HG03432 (cell line): ENCODE data around the gene CXorf58.
A peak's percentile ranks its signal among the peaks of the same experiment; 100 is the strongest.

Source experiments
- ATAC-seq: cut with Tn5 transposase; IDR thresholded peaks from one replicate; pipeline ENCODE4 v1.9.1; 2021; ENCODE audit warnings: mild to moderate bottlenecking, moderate library complexity; ENCODE audit not compliant: unreplicated experiment

Gene CXorf58

DNA sequence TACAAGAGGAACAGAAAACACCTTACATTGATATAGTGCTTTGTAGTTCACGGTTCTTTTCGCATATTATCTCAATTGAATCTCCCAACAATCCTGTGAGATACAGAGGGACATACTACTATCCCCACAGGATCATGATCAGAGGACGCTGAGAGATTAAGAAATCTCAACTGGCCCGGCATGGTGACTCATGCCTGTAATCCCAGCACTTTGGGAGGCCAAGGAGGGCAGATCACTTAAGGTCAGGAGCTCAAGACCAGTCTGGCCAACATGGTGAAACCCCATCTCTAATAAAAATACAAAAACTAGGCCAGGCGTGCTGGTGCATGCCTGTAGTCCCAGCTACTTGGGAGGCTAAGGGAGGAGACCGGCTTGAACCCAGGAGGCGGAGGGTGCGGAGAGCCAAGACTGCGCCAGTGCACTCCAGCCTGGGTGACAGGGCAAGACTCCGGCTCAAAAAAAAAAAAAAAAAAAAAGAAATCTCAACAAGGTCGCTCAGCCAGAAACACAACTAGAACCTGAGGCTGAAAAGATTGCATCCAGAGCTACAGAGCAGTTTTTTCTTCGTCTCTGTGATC lies 7.5 kb upstream of the CXorf58 start:
- no peak for ATAC-seq

DNA sequence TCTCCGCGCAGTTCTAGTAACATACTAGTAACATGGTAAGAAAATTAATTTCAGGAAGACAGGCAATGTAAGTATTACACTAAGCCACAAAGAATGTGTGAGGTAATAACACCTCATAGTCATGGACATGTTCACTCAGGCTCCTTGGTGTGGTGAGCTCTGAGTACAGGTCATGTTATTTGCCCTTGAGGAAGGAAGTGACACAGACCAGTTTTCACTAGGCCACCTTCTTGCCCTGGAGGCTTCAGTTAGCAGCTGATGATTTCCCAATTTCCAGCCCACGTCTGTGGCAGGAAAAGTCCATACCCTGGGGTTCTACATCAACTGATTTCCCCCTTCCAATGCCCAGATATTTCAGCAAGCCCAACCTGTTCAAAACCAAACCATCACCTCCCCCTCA lies 6.7 kb upstream of the CXorf58 start:
- ATAC-seq, result peak; percentile 43

DNA sequence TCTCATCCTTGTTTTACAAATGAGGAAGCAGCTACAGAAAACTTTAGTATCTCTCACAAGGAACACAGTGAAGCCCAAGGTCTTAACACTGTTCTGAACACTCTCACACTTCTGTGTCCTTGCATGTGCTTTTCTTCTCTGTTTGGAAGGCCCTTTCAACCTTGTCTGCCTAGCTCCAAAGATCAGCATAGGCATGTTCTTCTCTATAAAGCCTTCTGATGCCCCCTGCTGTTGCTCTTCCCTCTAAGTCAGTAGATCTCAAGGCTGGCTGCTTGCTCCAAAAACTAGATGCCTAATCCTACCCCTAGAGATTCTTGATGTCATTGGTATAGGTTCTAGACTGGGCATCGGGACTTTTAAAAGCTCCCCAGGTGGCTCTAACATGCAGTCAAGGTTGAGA lies 6.0 kb upstream of the CXorf58 start:
- ATAC-seq, result peak; percentile 77

DNA sequence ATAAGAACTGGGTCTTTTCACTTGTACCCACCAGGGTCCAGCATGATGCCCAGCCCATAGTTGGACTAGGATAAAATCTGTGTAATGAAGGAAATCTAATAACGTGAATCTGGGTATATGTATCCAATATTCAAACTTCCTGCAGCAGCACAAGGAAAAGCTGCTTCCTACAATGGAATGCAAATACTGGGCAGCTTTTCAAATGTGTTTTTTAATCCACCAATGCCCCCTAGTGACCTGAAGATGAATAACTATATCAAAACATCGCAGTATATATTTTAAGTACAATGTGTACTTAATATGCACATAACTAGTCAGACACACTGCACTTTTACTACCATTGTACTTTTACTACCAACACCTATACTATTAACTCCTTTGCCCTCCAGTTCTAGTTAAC lies 5.4 kb upstream of the CXorf58 start:
- ATAC-seq, result no peak

DNA sequence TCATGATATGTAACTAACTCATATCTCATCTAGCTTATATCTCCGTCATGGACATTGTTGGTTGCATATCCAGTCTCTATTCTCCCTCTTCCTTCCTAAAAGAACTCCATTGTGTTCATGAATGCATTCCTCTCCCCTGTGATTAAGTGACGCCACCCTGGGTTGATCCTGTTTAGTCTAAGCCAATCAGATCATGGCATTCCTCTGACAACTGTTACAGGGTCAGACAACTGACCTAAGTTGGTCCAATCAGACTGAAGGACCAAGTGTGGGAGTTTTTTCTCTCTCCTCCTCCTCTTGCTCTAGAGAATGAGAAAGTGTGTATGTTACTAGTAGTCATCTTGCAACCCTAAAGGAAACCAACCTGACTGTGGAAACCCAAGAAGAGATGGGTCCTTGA lies 3.7 kb upstream of the CXorf58 start:
- ATAC-seq, result no peak

DNA sequence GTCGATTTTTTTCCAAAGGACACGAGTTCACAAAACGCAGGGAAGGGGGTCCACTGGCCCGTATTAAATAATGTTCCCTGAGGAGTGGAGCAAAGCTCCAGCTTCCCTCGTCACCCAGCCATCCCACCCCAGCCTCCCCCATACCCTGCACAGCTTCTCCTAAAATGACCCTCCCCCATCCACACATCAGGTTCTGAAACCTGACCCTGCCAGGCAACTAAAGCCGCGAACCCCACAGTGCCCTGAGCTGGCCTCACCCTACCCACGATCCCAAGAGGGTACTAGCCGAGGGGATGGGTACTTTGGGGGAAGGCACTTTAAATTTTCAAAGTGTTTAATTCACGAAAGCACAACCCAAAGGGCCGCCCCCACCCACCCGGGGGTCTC lies 702 bp upstream of the CXorf58 start:
- ATAC-seq, result peak; percentile 15

DNA sequence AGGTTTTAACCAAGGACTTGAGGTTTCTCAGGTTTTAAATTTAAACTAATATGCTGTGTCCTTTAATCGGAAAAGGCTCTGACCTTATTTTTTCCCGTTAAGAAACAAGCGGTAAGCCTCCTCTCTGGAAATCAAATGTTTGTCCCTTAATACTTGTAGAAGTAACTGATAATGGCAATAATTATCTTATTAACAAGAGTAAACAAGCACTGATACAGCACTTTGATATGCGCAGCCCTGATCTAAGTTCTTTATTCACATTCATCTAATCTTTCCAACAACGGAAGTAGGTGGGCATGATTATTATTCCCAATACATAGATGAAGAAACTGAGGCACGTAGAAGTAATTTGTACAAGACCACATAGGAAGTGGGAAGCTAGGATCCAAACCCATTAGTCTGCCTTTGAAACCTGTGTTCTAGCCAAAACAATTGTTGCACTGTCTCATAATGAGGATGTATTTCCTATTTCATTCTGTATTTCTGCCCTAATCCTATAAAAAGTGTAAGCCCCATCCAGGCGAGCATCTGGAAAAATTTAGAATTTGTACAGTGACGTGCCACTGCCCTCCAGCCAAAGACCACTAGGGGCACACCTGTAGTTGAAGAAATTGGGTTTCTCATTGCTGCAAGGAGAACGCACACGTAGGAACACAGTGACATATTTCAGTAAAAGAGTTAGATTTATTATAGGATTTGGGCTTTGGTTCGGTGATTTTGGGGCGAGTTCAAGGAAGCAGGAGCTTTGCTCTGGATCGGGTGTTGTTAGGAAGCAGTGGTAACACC lies 606 bp downstream of the CXorf58 start:
- no peak for ATAC-seq

DNA sequence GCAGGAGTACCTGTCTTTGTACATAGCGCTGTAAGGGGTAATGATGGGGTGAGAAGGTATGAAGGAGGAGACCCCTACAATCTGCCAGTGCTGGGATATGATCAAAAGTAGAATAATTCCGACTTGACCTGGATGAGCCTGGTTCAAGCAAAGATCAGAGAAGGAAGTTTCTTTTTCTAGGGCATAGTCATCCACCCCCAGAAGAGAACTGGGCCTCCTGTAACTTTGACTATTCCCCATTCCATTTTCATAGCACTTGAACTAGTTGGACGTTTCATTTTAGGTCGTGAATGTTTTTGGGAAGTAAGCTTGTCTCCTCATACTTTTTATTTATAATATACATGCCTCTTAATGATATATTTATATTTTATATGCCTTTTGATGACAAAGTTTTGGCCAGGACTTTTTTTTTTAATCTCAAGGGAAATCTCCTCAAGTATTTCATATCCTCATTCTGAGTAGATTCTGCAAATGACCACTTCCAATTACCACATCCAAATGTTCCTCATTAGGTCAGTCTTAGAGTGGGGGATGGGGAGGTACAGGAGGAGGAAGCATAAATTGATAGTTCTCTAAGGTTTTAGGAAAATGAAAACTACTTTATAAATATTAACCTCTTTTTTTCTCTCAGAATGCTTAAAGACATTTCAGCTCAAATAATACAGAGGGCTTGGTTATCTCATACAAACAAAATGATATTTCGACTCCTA lies 3.5 kb downstream of the CXorf58 start:
- no peak for ATAC-seq

DNA sequence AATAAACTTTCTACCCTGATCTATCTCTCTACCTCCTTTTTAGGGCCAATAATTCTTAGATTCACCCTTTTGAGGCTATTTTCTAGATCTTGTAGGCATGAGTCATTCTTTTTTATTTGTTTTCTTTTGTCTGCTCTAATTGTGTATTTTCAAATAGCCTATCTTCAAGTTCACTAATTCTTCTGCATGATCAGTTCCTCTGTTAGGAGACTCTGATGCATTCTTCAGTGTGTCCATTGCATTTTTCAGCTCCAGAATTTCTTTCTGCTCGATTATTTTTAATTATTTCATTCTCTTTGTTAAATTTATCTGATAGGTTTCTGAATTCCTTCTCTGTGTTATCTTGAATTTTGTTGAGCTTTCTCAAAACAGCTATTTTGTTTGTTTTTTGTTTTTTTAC lies 11.3 kb downstream of the CXorf58 start:
- no peak for ATAC-seq

DNA sequence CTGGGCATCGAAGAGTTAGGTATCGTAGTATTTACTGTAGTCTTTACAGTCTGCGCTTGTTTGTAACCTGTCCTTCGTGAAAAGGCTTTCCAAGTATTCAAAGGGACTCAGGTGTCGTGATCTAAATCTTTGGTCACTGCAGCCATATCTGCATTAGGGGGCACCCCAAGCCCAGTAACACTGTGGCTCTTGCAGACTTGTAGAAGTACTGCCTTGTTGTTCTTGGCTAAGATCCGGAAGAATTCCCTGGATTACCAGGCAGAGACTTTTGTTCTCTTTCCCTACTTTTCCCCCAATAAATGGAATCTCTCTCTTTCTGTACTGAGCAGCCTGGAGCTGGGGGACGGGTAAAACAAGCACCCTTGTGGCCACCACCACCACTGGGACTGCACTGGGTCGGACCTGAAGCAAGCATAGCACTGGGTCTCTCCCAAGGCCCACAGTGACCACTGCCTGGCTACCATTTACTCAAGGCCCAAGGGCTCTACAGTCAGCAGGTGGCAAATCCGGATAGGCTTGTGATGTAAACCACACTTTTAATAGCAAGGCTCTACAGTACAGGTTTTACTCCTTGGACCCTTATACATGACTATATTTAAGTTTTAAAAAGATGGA lies 12.0 kb downstream of the CXorf58 start:
- ATAC-seq, result no peak

DNA sequence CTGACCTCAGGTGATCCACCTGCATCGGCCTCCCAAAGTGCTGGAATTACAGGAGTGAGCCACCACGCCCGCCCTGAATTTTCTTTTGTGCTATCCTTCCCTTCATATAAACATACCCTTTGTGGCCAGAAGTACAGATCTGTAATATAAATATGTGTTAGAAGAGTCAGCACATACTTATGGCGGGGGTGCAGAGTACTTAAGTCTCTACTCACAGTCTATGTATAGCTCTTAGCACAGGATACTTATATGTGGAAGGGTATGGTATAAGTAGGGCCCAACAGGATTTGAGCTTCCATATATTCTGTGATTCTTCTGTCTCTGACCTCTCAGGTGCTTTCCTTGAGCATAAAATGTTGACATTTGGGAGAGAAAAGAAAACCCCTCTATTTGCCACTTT lies 18.2 kb downstream of the CXorf58 start:
- no peak for ATAC-seq

DNA sequence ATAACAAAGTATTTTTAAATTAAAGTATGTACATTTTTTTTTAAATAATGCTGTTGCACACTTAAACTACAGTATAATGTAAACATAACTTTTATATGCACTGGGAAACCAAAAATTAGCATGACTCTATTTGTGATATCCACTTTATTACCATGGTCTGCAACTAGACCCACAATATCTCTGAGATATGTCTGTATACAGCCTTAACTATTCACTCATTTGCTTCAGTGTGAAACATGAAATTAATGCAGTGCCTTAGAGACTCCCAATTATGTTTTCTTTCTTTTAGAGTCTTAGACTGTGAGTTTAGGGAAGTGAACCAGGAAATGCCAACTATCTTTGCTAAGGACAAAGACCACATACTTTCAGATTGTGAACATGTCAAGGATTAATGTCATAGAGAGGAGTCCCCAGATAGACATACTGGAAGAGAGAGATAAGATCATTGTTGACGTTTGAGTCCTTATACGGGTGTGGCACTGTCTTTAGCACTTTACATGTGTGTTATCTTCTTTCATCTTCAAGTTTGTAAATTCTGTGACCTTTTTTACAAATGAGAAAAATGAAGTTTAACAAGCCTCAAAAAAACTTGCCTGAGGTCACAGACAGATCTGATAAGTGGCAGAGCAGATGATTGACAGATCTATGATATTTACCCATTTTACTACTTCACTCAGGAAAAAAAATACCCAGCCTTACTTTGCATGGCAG lies 23.2 kb downstream of the CXorf58 start:
- no peak for ATAC-seq

DNA sequence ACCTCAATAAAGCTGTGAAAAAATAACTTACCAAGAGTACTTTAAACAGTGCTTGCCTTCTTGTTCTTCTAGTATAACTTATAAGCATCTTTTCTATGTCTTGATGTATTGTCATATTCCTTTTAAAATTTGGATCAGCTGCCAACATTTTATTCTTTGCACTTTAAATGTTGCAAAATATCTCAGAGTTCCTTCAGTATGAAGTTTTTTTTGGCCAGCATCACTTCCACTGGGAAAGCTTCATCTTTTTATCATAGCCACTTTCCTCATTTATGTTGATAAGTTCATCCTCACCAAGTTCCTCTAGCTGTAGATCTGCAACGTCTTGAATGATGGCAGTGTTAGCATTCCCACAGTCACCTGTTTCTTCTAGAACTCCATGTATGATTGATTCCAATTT lies 24.2 kb downstream of the CXorf58 start:
- ATAC-seq, result no peak

DNA sequence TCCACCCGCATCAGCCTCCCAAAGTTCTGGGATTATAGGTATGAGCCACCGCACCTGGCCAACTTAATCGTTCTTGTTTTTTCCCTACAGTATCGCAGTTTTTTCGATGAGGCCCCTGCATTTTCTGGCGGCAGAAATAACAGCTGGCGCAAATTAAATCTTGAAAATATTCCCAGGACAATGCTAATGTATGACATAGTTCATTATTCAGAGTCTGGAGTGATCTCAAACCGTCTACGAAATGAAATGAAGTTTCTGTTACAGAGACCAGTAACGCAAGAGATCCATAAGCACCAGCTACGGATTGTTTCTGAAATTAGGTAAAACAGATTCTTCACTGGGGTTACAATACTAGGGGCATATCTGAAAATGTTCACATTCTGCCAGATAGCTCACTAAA lies 27.3 kb downstream of the CXorf58 start:
- ATAC-seq, result no peak

DNA sequence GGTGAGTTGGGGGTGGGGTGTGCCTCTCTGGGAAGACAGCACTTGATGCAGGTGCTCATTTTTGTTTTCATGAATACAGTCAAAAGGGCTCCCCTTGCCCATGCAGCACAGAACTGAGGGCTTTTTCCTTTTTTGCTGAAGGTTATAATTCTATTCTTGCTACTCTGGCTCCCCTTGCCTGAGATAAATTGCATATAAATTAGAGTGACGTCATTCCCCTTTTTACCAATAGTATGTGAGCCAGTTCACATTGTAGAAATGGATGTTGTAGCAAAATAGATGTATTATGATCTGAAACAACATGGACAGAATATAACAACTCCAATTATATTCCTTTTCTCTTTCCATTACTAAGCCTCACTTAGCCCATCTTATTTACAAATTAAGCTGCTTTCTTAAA lies 28.4 kb downstream of the CXorf58 start:
- ATAC-seq, result no peak

DNA sequence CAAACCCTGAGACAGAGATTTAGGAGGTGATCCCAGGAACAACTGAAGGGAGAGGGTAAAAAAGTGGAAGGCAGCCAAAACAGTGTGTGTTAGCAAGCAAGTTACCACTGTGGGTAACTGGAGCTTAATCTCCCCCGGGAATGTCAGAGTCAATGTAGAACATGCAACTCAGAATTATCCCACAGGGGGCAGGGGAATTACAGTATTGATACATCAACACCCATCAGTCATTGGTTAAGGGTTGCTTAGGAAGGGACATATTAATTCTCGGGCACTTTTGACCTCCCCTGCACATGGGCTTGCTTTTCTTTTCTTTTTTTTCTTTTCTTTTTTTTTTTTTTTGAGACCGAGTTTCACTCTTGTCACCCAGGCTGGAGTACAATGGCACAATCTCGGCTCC lies 29.3 kb downstream of the CXorf58 start:
- ATAC-seq, result no peak

DNA sequence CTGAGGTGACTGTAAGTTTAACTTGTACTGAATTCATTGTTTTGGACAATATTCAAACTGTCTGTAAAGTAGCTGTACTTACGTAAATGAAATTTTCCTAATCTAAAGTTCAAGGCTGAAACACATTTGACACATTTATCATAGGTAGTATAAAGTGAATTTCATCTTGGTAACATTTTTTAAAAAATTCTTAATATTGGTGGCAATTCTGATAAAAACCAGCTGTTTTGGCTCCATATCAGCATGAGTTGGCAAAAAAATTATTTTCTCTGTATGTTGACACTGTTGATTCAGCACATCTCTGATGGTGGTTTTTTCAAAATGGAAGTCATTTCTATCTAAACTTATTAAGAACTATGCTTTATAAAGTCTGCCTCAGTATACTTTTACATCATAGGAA lies 30.9 kb downstream of the CXorf58 start:
- no peak for ATAC-seq

DNA sequence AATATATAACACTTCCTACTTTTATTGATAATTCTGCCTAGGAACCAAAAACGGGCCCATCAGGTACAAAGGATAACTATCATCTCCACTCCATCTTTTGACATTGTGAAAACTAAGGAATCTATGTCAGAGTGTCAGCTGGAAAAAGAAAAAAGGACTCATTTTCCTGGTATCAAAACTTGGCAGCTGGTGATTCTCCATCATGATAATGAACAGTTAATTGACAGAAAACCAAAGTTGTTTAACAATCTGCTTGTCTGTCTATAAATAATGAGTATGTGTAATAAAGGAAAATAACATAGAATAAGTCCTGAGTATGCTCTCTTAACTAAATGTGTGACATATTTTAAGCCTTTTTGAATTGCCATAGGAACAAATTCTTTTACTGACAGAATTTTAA lies 31.4 kb downstream of the CXorf58 start:
- ATAC-seq, result no peak

DNA sequence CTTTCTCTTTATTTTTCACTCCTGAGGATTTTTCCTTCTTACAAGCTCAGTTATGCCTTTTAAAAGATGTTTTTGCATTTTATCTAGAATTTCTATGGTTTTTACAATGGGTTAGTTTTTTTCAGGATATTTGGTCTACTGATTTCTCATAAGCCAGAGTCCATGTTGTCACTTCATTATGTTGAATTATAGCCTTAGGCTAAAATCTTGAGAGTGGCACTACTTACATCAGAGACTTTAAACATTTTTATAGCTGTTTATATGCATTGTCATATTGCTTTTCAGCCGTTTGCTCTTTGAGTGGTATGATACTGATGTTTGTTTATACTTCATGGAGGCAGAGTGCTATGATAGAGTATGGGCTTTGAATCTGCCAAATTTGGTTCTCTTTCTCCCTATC lies 36.4 kb downstream of the CXorf58 start:
- ATAC-seq, result no peak

DNA sequence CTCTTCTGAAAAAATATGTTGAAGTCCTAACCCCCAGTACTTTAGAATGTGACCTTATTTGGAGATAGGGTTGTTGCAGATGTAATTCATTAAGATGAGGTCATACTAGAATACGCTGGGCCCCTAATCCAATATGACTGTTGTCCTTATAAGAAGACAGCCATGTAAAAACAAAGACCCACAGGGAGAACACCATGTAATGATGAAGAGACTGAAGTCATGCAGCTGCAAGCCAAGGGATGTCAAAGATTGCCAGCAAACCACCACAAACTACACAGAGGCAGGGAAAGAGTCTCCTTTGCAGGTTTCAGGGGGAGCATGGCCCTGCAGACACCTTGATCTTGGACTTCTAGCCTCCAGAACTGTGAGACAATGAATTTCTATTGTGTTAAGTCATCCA lies 37.4 kb downstream of the CXorf58 start:
- no peak for ATAC-seq

DNA sequence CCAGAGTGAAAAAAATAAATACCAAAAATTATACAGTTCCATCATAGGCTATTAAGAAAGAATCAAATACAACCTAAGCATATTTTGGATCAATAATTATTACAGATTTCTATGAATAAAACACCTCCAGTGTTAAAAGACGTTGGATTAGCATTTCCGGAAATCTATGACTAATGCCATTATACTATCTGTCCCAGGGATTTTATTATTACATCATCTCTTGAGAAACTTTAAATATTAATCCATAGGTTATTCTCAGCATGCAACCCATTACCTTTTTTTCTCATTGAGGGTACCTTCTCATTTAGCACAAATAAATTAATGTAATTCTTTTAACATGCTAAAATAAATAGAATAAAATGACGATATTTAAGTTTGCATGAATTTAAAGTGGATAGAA lies 44.6 kb downstream of the CXorf58 start:
- no peak for ATAC-seq
